PC-9 (cell line): ENCODE measurements around the gene NUF2. TPM values are rescaled to one million over a fixed set of nuclear protein-coding genes. Genes with fewer than 3 reads are reported as not detected.
"Not testable (repeated sequence)": the region's sequence is repeated elsewhere in the genome, so short reads cannot be mapped to it uniquely, and the experiment has no call there.

ENCODE experiments used
- BruUV-seq: library from RNA; stranded (reverse); fragments of 400-500 nt; replicated peaks from 2 replicates; lab custom pipeline; 2021; lab: Mats Ljungman, UMichigan
- CTCF ChIA-PET: fragments of 300-600 bp; sonication (Branson Sonifier 250); formaldehyde crosslinking; loops from one replicate; lab custom pipeline; 2022; ENCODE audit warnings: antibody characterized with exemption; lab: Charles Lee
- POLR2A ChIA-PET: fragments of 300-600 bp; sonication (Branson Sonifier 250); formaldehyde crosslinking; loops from one replicate; lab custom pipeline; 2022; ENCODE audit warnings: antibody characterized with exemption; ENCODE audit not compliant: unreplicated experiment; lab: Charles Lee
- DNase-seq, 2 experiments: peaks; one replicate each; pipeline versions ENCODE4 v3.0.0 to v3.0.0-alpha.2; 2015 to 2022; ENCODE audit warnings: mixed read lengths in 1 of 2
- H2AFZ ChIP-seq: fragments of 200-600 bp; sonication (generic); 2 replicates; pipeline ENCODE4 v1.8.1; 2017; ENCODE audit warnings: antibody characterized with exemption
- H3F3A ChIP-seq: fragments of 200-600 bp; sonication (generic); 2 replicates; pipeline ENCODE4 v1.8.1; 2017; ENCODE audit warnings: antibody characterized with exemption, mild to moderate bottlenecking, low read depth; ENCODE audit not compliant: insufficient read depth
- H3K27ac ChIP-seq: fragments of 200-600 bp; sonication (generic); 2 replicates; pipeline ENCODE4 v1.6.1; 2016; ENCODE audit warnings: mixed run types
- H3K27me3 ChIP-seq: fragments of 200-600 bp; sonication (generic); 2 replicates; pipeline ENCODE4 v1.6.1; 2016; ENCODE audit warnings: low read depth, mixed run types; ENCODE audit not compliant: insufficient read depth
- H3K36me3 ChIP-seq: fragments of 200-600 bp; sonication (generic); 2 replicates; pipeline ENCODE4 v1.6.1; 2016; ENCODE audit warnings: low read depth, mixed run types
- H3K4me1 ChIP-seq: fragments of 200-600 bp; sonication (generic); replicated peaks from 2 replicates; pipeline ENCODE4 v1.6.1; 2016; ENCODE audit warnings: mixed run types; ENCODE audit not compliant: insufficient read depth
- H3K4me2 ChIP-seq: fragments of 200-600 bp; sonication (generic); 2 replicates; pipeline ENCODE4 v1.6.1; 2017; ENCODE audit warnings: mixed run types
- H3K4me3 ChIP-seq: fragments of 200-600 bp; sonication (generic); 2 replicates; pipeline ENCODE4 v1.6.1; 2016; ENCODE audit warnings: mixed run types
- H3K79me2 ChIP-seq: fragments of 200-600 bp; sonication (generic); 2 replicates; pipeline ENCODE4 v1.6.1; 2017; ENCODE audit warnings: low read depth, mixed run types
- H3K9me2 ChIP-seq: fragments of 200-600 bp; sonication (generic); 2 replicates; pipeline ENCODE4 v1.8.1; 2017; ENCODE audit warnings: mild to moderate bottlenecking; ENCODE audit not compliant: insufficient read depth
- H3K9me3 ChIP-seq: fragments of 200-600 bp; sonication (generic); 2 replicates; pipeline ENCODE4 v1.8.1; 2016; ENCODE audit warnings: low read depth; ENCODE audit not compliant: insufficient read depth
- H4K20me1 ChIP-seq: fragments of 200-600 bp; sonication (generic); 2 replicates; pipeline ENCODE4 v1.8.1; 2017; ENCODE audit not compliant: insufficient read depth
- CTCF ChIP-seq: fragments of 200-600 bp; sonication (generic); conservative IDR thresholded peaks from 2 replicates; pipeline ENCODE4 v1.6.1; 2017; ENCODE audit warnings: mixed run types, antibody characterized with exemption, mild to moderate bottlenecking, moderate library complexity
- EZH2 ChIP-seq: fragments of 200-600 bp; sonication (generic); IDR thresholded peaks from 2 replicates; pipeline ENCODE4 v1.8.0; 2017; ENCODE audit warnings: antibody characterized with exemption, low read depth
- intact Hi-C: fragments of 100-400 bp; cut with micrococcal nuclease; formaldehyde crosslinking; loops from one replicate; pipeline ENCODE4 v1.10.0; 2022; ENCODE audit not compliant: unreplicated experiment
- total RNA-seq: library from RNA; stranded (reverse); gene quantifications from 2 replicates; pipeline ENCODE4 v1.2.3, GENCODE V29; 2021

Gene NUF2
- total RNA-seq, 1 experiment from 2014 or later: 33.3 TPM

- Histone ChIP-seq H3K9me3 (no peaks in the 10 kb centered on the region), H3K36me3 (no peaks in the 10 kb centered on the region; the same call in 1 of the 2 replicates), H3K27me3 (no peaks in the 10 kb centered on the region), H3K4me1 (no peaks in the 10 kb centered on the region), H2AFZ (no peak overlapping the region), H3K4me3 (no peak overlapping the region), H3K4me2 (no peak overlapping the region), H3F3A (no peaks in the 10 kb centered on the region), H3K27ac (no peak overlapping the region), H4K20me1 (no peaks in the 10 kb centered on the region), H3K79me2 (no peaks in the 10 kb centered on the region), H3K9me2 (no peaks in the 10 kb centered on the region)
- TF ChIP-seq CTCF (no peak), EZH2 (no peak)
- no TSS peak for BruUV-seq
- no peak for DNase-seq
- ChIA-PET CTCF (no interaction called here), POLR2A (no interaction called here)
- intact Hi-C loops: no loop called here
Measured at GRCh38 chr1:163357378-163357777, 35.6 kb downstream of the NUF2 start.

GRCh38 chr1:163358172-163358571, 36.4 kb downstream of the NUF2 start:
- H3K27ac ChIP-seq, H3K36me3 ChIP-seq, intact Hi-C loops, H3K79me2 ChIP-seq, CTCF ChIA-PET, H2AFZ ChIP-seq, H3K9me3 ChIP-seq, H3K4me2 ChIP-seq, POLR2A ChIA-PET, DNase-seq, H3F3A ChIP-seq, H3K4me1 ChIP-seq, H3K27me3 ChIP-seq, H3K4me3 ChIP-seq, H3K9me2 ChIP-seq, H4K20me1 ChIP-seq: not testable (repeated sequence)
- TSS peak; percentile 28 for BruUV-seq

GRCh38 chr1:163361123-163361934, 39.6 kb downstream of the NUF2 start:
- no TSS peak for BruUV-seq
- no peaks in the 10 kb centered on the region for H4K20me1 ChIP-seq
- intact Hi-C loops: loop anchor here (1.0 to 5.0 kb wide), 2 partner anchors 166 to 1712 kb away; no protein-coding TSS in a partner anchor
- H2AFZ ChIP-seq: no peak overlapping the region
- H3K4me1 ChIP-seq: no peaks in the 10 kb centered on the region
- H3K27me3 ChIP-seq: no peaks in the 10 kb centered on the region
- TF ChIP-seq EZH2 (no peak), CTCF (no peak; the same call in 1 of the 2 replicates)
- H3K4me2 ChIP-seq: no peak overlapping the region
- no peaks in the 10 kb centered on the region for H3K36me3 ChIP-seq
- H3K27ac ChIP-seq: no peak overlapping the region
- no peaks in the 10 kb centered on the region for H3F3A ChIP-seq
- peak in 1 of 2 experiments; percentile 37 for DNase-seq
- H3K4me3 ChIP-seq: no peak overlapping the region
- CTCF ChIA-PET: no interaction called here
- H3K9me3 ChIP-seq: no peaks in the 10 kb centered on the region
- no peaks in the 10 kb centered on the region for H3K79me2 ChIP-seq
- POLR2A ChIA-PET: no interaction called here
- H3K9me2 ChIP-seq: no peaks in the 10 kb centered on the region
